Fibroblast of skin of right biceps (primary cell): ENCODE measurements around the gene ADIPOR2.

Source experiments
- DNase-seq: peaks from one replicate; pipeline ENCODE4 v3.0.0-alpha.2; 2013

ADIPOR2 gene

GRCh38 chr12:1800401-1801302 is 109.8 kb downstream of the ADIPOR2 start:
- DNase-seq: peak; percentile 64

GRCh38 chr12:1801303-1801975 is 110.6 kb downstream of the ADIPOR2 start:
- DNase-seq: peak; percentile 21

GRCh38 chr12:1803736-1804135 is 112.9 kb downstream of the ADIPOR2 start:
- DNase-seq: no peak

GRCh38 chr12:1804545-1805332 is 113.9 kb downstream of the ADIPOR2 start:
- peak; percentile 94 for DNase-seq

GRCh38 chr12:1805441-1806081 is 114.7 kb downstream of the ADIPOR2 start:
- no peak for DNase-seq

GRCh38 chr12:1806301-1807086 is 115.6 kb downstream of the ADIPOR2 start:
- DNase-seq: no peak

GRCh38 chr12:1807087-1807860 is 116.4 kb downstream of the ADIPOR2 start:
- DNase-seq: no peak

- no peak for DNase-seq
These were observed 117.3 kb downstream of the ADIPOR2 start for GRCh38 chr12:1808036-1808797.

GRCh38 chr12:1808798-1809480 is 118.1 kb downstream of the ADIPOR2 start:
- DNase-seq: no peak

GRCh38 chr12:1809591-1810190 is 118.8 kb downstream of the ADIPOR2 start:
- DNase-seq: no peak

GRCh38 chr12:1810201-1810930 is 119.5 kb downstream of the ADIPOR2 start:
- no peak for DNase-seq

- DNase-seq: no peak
These were observed 120.0 kb downstream of the ADIPOR2 start for GRCh38 chr12:1810931-1811280.

GRCh38 chr12:1811281-1811947 is 120.5 kb downstream of the ADIPOR2 start:
- DNase-seq: no peak

GRCh38 chr12:1811948-1812291 is 121.0 kb downstream of the ADIPOR2 start:
- no peak for DNase-seq

GRCh38 chr12:1812650-1813302 is 121.9 kb downstream of the ADIPOR2 start:
- DNase-seq: no peak

GRCh38 chr12:1814266-1814665 is 123.4 kb downstream of the ADIPOR2 start:
- no peak for DNase-seq

- no peak for DNase-seq
These were observed 124.2 kb downstream of the ADIPOR2 start for GRCh38 chr12:1815108-1815507.
